ENCODE results near the gene TMEM135.

DNA sequence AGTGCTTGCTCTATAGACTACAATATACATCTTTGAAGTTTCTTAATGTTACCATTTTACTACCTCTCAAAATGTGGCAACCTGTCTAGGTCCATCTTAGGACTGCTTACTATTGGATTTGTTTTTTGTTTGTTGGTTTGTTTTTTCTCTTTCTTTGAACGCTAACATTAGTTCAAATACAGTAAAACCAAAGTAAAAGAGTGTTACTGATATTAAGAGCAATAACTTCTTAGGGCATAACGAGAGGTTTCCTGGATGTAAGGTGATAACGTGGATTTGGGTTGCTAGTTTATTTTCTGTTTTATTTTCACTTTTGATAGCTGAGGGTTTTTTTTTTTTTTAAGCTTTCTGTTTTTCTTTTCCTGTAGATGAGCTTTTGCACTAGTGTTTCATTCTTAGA, 43.6 kb downstream of the TMEM135 start:
- no peak for TF ChIP-seq POLR2A (IDR thresholded peaks at IDR 0.05)
- TF ChIP-seq, protein P1, sequence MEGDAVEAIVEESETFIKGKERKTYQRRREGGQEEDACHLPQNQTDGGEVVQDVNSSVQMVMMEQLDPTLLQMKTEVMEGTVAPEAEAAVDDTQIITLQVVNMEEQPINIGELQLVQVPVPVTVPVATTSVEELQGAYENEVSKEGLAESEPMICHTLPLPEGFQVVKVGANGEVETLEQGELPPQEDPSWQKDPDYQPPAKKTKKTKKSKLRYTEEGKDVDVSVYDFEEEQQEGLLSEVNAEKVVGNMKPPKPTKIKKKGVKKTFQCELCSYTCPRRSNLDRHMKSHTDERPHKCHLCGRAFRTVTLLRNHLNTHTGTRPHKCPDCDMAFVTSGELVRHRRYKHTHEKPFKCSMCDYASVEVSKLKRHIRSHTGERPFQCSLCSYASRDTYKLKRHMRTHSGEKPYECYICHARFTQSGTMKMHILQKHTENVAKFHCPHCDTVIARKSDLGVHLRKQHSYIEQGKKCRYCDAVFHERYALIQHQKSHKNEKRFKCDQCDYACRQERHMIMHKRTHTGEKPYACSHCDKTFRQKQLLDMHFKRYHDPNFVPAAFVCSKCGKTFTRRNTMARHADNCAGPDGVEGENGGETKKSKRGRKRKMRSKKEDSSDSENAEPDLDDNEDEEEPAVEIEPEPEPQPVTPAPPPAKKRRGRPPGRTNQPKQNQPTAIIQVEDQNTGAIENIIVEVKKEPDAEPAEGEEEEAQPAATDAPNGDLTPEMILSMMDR (IDR thresholded peaks at IDR 0.05): no peak

Measured in thyroid gland (tissue), 4 donors.